Measurements from ENCODE around the gene TSEN54.

Gene TSEN54

DNA sequence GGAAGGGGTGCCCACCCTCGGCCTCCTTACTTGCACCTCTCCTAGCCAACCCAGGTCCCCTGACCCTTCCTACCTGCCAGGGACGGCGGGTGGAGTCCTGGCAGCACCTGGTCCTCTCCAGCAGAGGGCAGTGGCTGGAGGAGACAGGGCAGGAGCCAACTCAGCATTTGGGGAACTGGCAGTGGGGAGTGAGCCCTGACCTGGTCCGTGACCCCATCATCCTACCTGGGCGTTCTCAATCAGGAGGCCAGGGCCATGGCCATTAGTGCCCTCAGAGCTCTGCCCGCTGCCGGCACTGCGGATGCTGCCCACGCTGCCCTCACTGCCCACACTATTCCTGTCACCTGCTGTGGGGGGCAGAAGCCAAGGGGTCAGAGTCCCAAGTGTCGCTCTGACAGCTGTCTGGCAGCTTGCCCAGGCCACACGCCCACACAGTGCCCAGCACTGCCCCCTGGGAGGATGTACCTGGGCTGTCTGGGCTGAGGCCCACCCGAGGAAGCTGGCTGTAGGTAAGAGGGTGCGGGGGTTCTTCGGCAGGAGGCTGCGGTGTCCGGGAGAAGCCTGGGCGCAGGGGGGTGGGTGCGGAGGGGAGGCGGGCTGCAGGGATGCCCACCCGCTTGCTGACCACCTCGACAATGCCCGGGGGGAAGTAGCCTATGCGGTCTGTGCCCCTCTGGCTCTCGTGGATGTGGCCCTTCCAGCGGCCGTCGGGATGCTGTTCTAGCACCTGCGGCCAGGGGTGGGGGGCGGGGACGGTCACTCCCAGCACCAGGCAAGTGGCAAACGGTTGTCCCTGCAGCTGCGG, 11.8 kb upstream of the TSEN54 start:
- TF ChIP-seq, protein P1, sequence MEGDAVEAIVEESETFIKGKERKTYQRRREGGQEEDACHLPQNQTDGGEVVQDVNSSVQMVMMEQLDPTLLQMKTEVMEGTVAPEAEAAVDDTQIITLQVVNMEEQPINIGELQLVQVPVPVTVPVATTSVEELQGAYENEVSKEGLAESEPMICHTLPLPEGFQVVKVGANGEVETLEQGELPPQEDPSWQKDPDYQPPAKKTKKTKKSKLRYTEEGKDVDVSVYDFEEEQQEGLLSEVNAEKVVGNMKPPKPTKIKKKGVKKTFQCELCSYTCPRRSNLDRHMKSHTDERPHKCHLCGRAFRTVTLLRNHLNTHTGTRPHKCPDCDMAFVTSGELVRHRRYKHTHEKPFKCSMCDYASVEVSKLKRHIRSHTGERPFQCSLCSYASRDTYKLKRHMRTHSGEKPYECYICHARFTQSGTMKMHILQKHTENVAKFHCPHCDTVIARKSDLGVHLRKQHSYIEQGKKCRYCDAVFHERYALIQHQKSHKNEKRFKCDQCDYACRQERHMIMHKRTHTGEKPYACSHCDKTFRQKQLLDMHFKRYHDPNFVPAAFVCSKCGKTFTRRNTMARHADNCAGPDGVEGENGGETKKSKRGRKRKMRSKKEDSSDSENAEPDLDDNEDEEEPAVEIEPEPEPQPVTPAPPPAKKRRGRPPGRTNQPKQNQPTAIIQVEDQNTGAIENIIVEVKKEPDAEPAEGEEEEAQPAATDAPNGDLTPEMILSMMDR (conservative IDR thresholded peaks at IDR 0.05; ENCODE audit: control insufficient read depth, insufficient read depth, low read depth, low read length) = peak; percentile 45
- no peak overlapping the region for H3K4me3 ChIP-seq (ENCODE audit: control insufficient read depth, low read depth, low read length)
- DNase-seq (ENCODE audit: low read depth) = no peak

DNA sequence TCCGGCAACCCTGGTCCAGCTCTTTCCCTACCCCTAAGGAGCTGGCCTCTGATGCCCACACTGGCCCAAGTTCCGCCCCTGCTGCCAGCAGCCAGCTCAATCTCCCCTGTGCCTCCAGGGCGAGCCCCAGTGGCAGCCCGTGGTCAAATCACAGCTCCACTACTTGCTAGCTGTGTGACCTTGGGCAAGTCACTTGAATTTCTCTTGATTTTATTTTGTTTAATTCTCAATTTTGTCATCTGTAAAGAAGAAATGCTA, 11.2 kb upstream of the TSEN54 start:
- no peak overlapping the region for H3K4me3 ChIP-seq (ENCODE audit: control insufficient read depth, low read depth, low read length)
- TF ChIP-seq, protein P1 (conservative IDR thresholded peaks at IDR 0.05; ENCODE audit: control insufficient read depth, insufficient read depth, low read depth, low read length) = no peak
- DNase-seq (ENCODE audit: low read depth) = no peak

DNA sequence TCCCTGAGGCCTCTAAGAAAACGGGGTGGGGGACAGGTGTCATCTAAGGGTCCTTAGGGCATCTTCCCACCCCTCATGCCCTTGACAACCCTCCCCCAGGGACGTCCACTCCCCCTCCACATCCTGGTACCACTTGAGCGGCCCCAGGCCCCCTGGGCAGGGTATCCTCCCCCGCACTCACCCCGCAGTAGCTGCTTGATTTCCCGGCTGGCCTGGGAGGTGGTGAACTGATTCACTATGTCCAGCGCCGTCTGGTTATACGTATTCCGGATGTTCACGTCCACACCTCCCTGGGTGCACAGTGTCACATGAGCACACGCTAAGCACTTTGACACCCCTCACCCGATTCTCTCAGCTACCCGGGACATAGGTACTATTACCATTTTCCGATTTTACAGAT, 10.7 kb upstream of the TSEN54 start:
- TF ChIP-seq, protein P1 (conservative IDR thresholded peaks at IDR 0.05; ENCODE audit: control insufficient read depth, insufficient read depth, low read depth, low read length) = no peak
- DNase-seq (ENCODE audit: low read depth) = no peak
- no peak overlapping the region for H3K4me3 ChIP-seq (ENCODE audit: control insufficient read depth, low read depth, low read length)

DNA sequence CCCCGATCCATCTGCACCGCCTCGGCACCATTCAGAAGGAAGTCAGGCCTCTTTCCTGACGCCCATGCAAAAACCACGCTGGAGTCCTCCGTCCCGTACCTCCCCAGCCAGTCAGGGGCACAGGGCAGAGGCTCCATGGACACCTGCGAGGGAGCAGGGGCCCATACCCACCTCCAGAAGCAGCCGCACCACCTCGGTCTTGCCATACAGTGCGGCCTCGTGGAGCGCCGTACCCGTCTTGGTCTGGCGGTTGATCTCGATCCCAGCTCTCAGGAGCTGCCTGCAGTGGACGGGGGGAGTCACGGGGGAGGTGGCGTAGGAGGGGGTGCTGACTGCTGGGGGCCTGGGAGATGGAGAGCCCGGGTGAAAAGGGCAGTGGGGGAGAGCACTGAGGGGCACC, 10.2 kb upstream of the TSEN54 start:
- no peak overlapping the region for H3K4me3 ChIP-seq (ENCODE audit: control insufficient read depth, low read depth, low read length)
- TF ChIP-seq, protein P1 (conservative IDR thresholded peaks at IDR 0.05; ENCODE audit: control insufficient read depth, insufficient read depth, low read depth, low read length) = no peak
- no peak for DNase-seq (ENCODE audit: low read depth)

DNA sequence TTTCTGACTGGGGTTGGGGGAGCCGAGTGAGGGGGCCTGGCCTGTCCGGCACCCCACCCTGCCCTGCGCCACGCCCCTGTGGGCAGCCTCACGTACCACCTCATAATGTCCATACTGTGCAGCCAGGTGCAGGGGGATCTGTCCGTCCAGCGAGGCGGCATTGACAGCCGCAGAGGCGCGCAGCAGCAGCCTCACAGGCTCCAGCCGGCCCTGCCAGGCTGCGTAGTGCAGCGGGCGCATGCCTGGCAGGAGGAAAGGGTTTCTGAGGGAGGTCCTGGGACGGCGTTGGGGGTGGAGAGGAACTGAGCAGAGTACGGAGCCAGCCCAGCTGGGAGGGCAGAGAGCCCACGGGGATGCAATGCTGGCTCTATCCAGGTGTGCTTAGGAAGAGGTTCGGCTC, 9.4 kb upstream of the TSEN54 start:
- H3K4me3 ChIP-seq (ENCODE audit: control insufficient read depth, low read depth, low read length) = no peak overlapping the region
- TF ChIP-seq, protein P1 (conservative IDR thresholded peaks at IDR 0.05; ENCODE audit: control insufficient read depth, insufficient read depth, low read depth, low read length) = no peak
- DNase-seq (ENCODE audit: low read depth) = no peak

DNA sequence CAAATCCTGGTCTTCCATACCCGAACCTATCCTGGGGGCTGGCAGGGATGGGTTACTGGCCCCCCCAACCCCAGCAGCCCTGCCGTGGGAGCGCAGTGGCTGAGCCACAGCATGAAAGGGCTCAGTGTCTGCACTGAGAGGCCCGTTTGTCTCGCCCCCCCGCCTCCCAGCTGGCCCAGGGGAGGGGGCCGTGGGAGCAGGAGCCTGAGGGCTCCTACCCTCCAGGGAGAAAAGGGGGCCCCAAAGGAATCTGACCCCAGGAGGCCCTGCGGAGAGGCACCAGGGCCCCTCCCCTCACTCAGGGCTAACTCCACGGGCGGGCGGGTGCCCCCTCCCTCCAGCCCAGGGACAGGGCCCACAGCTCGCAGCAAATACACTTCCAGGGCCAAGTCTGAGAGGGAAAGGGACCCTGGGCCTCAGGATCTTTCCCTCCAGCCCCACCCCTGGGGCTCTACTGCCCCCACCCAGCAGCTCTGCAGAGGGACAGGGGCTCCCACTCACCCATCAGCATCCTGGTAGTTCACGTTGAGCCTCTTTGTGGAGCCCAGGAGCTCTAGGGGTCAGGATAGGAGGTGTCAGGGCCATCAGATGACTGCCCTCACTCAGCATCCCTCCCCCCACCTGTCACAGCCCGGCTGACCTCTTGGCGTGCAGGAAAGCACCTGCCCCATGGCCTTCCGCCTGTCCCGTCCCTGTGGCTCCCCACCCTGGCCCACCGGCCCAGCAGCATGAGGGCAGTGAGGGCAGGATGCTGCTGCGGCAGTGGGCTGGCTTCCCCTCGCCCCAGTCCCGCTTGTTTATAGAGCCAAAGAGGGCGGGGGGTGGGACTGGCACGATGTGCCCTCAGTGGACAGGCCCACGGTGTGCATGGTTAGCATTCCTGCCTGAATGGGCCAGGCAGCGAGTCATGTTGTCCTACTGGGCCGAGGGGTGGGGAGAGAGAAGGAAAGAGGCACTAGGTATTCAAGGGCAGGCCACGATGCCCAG, 8.3 kb upstream of the TSEN54 start:
- no peak for DNase-seq (ENCODE audit: low read depth)
- TF ChIP-seq, protein P1 (conservative IDR thresholded peaks at IDR 0.05; ENCODE audit: control insufficient read depth, insufficient read depth, low read depth, low read length) = no peak
- H3K4me3 ChIP-seq (ENCODE audit: control insufficient read depth, low read depth, low read length) = no peak overlapping the region

All from fibroblast of mammary gland (primary cell).